Measurements from ENCODE around the gene RIN3.

Gene RIN3

GRCh38 chr14:92500491-92500941 lies 13.1 kb upstream of the RIN3 start:
- no peak for DNase-seq
- Histone ChIP-seq H3K79me2 (ENCODE audit: low read length) (no peaks in the 10 kb centered on the region), H3K9me3 (replicated peaks; ENCODE audit: insufficient read depth, low read length) (no peaks in the 10 kb centered on the region), H2AFZ (ENCODE audit: low read length) (no peak overlapping the region), H3K27ac (ENCODE audit: low read length) (no peak overlapping the region), H3K4me3 (ENCODE audit: low read length) (no peak overlapping the region), H3F3A (ENCODE audit: insufficient read depth, low read length) (no peaks in the 10 kb centered on the region), H3K4me1 (ENCODE audit: low read length) (no peaks in the 10 kb centered on the region), H3K27me3 (replicated peaks; ENCODE audit: insufficient read depth, low read length) (no peaks in the 10 kb centered on the region), H4K20me1 (ENCODE audit: insufficient read depth, low read length) (no peaks in the 10 kb centered on the region), H3K4me2 (ENCODE audit: low read depth, low read length) (no peak overlapping the region), H3K36me3 (replicated peaks; ENCODE audit: insufficient read depth, low read length) (no peaks in the 10 kb centered on the region), H3K9ac (ENCODE audit: low read length) (no peak overlapping the region), H3K9me2 (replicated peaks; ENCODE audit: insufficient read depth, low read length) (no peaks in the 10 kb centered on the region)
- TF ChIP-seq EZH2phosphoT487 (IDR thresholded peaks at IDR 0.05; ENCODE audit: low read length): no peak
- TF ChIP-seq EZH2 (optimal IDR thresholded peaks at IDR 0.05; ENCODE audit: low read depth, low read length): no peak
- TF ChIP-seq CTCF (IDR thresholded peaks at IDR 0.05; ENCODE audit: low read length): no peak

GRCh38 chr14:92501891-92502351 lies 11.7 kb upstream of the RIN3 start:
- no peaks in the 10 kb centered on the region for H3F3A ChIP-seq (ENCODE audit: insufficient read depth, low read length)
- H3K4me3 ChIP-seq (ENCODE audit: low read length): no peak overlapping the region
- no peak overlapping the region for H2AFZ ChIP-seq (ENCODE audit: low read length)
- no peak overlapping the region for H3K27ac ChIP-seq (ENCODE audit: low read length)
- TF ChIP-seq CTCF (IDR thresholded peaks at IDR 0.05; ENCODE audit: low read length): no peak
- TF ChIP-seq EZH2phosphoT487 (IDR thresholded peaks at IDR 0.05; ENCODE audit: low read length): no peak
- no peak for TF ChIP-seq EZH2 (optimal IDR thresholded peaks at IDR 0.05; ENCODE audit: low read depth, low read length)
- H4K20me1 ChIP-seq (ENCODE audit: insufficient read depth, low read length): no peaks in the 10 kb centered on the region
- H3K4me2 ChIP-seq (ENCODE audit: low read depth, low read length): no peak overlapping the region
- no peaks in the 10 kb centered on the region for H3K9me3 ChIP-seq (replicated peaks; ENCODE audit: insufficient read depth, low read length)
- no peaks in the 10 kb centered on the region for H3K27me3 ChIP-seq (replicated peaks; ENCODE audit: insufficient read depth, low read length)
- no peaks in the 10 kb centered on the region for H3K9me2 ChIP-seq (replicated peaks; ENCODE audit: insufficient read depth, low read length)
- no peaks in the 10 kb centered on the region for H3K79me2 ChIP-seq (ENCODE audit: low read length)
- H3K9ac ChIP-seq (ENCODE audit: low read length): no peak overlapping the region
- no peak for DNase-seq
- 0 out of 2 replicates have a peak, but pooled peaks cover 5% of the 10 kb centered on the region for H3K4me1 ChIP-seq (ENCODE audit: low read length)
- no peaks in the 10 kb centered on the region for H3K36me3 ChIP-seq (replicated peaks; ENCODE audit: insufficient read depth, low read length)

GRCh38 chr14:92502541-92503286 lies 10.9 kb upstream of the RIN3 start:
- Histone ChIP-seq H3F3A (ENCODE audit: insufficient read depth, low read length) (no peaks in the 10 kb centered on the region), H3K4me1 (ENCODE audit: low read length) (0 out of 2 replicates have a peak, but pooled peaks cover 7% of the 10 kb centered on the region), H3K9me2 (replicated peaks; ENCODE audit: insufficient read depth, low read length) (no peaks in the 10 kb centered on the region), H3K36me3 (replicated peaks; ENCODE audit: insufficient read depth, low read length) (no peaks in the 10 kb centered on the region), H3K27ac (ENCODE audit: low read length) (no peak overlapping the region), H3K79me2 (ENCODE audit: low read length) (no peaks in the 10 kb centered on the region), H3K4me3 (ENCODE audit: low read length) (no peak overlapping the region), H3K9ac (ENCODE audit: low read length) (no peak overlapping the region), H3K9me3 (replicated peaks; ENCODE audit: insufficient read depth, low read length) (no peaks in the 10 kb centered on the region), H3K4me2 (ENCODE audit: low read depth, low read length) (no peak overlapping the region), H2AFZ (ENCODE audit: low read length) (no peak overlapping the region), H3K27me3 (replicated peaks; ENCODE audit: insufficient read depth, low read length) (no peaks in the 10 kb centered on the region), H4K20me1 (ENCODE audit: insufficient read depth, low read length) (no peaks in the 10 kb centered on the region)
- TF ChIP-seq CTCF (IDR thresholded peaks at IDR 0.05; ENCODE audit: low read length): no peak
- TF ChIP-seq EZH2 (optimal IDR thresholded peaks at IDR 0.05; ENCODE audit: low read depth, low read length): no peak
- TF ChIP-seq EZH2phosphoT487 (IDR thresholded peaks at IDR 0.05; ENCODE audit: low read length): no peak
- DNase-seq: no peak
